HG03457 (cell line): ENCODE results near the gene GPC4.
"Not testable (repeated sequence)": the region's sequence is repeated elsewhere in the genome, so short reads cannot be mapped to it uniquely, and the experiment has no call there.

ENCODE experiments used
- ATAC-seq: cut with Tn5 transposase; IDR thresholded peaks from one replicate; pipeline ENCODE4 v1.9.1; 2021; ENCODE audit warnings: moderate number of reproducible peaks; ENCODE audit not compliant: unreplicated experiment

Gene GPC4

DNA sequence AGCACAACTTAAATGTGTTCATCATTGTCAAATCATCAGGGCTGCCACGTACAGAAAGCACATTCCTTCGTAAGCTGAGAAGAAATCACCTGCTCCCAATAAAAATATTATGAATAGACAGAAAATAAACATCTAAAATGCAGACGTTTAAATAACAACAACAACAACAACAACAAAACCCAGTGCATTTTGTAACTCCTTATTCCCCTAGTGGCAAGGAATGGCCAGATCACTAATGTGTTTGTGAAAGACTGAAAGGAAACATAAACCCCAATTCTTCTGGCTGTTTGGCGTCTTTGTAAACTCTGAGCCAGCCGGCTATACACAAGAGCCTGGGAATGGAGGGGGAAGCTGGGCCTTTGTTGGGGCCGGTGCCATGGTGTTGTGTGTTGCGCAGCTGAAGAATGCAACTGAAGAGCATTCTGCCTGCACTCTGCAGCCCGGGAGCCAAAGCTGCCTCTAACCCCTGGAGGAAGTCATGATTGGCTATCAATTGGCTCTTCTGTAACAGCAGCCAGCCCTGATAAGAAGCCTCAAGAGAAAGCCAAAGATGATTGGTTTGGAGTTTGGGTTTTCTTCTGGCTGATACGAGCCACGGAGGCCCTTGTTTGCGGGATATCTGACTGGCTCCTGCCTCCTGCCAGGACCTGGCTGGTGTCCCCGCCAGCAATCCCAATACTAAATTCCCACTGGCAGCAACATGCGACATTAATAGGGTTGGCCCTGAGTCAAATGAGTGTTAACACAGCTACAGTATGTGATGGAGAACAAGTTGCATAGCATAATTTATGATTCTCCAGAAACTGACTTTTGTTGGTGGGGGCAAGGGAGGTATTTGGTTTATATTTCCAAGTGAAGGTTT lies 107.4 kb downstream of the GPC4 start:
- no peak for ATAC-seq

- no peak for ATAC-seq
Measured at GRCh38 chrX:133307094-133307493, 108.2 kb downstream of the GPC4 start.

- no peak for ATAC-seq
Measured at GRCh38 chrX:133306316-133306715, 109.0 kb downstream of the GPC4 start.

DNA sequence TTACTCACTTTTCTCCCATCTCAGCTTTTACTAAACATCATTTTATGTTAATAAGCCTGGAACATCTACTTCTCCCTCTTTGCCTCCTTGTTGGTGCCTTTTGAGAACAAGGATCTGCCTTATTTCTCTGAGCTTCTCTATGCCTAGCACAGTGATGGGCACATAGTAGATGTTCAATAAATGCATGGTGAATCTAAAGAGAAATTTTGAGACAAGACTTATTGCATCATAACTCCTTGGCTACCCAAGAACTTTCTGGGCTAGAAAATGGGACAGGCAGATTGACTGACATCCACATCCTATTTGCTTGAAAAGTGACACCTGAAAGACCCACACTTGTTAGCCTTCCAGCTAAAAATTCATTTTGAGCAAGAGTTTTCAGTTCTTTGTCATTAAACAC lies 109.9 kb downstream of the GPC4 start:
- no peak for ATAC-seq

DNA sequence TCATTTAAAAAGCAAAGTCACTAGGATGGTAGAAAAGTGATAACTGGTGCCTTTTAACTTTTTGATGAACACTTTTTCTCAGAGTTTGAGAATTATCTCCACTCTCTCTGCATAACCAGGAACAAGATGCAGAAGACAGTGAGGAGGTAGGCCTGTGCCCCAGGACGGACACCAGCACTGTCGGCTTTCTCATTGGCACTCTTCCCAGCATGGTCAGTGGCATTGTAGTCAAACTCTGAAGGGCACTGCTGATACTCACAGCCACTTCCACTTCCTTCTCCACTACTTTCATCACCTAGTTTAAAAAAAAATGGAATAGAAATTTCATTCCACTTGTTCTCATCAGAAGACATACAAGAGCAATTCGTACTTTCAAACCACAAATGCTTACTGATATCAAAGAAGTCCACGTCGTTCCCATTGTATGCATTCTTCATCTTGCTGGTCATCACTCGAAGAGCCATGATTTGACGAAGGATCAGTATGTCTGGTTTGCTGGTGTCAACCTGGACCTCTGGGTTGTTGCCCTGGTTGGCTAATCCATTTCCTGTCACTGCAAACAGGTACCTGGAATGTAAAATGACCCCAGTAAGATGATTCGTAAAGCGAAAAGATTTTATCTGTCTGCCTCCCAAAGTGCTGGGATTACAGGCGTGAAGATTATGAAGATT lies 112.4 kb downstream of the GPC4 start:
- ATAC-seq = no peak

GRCh38 chrX:133300591-133300990 lies 114.7 kb downstream of the GPC4 start:
- no peak for ATAC-seq

- no peak for ATAC-seq
Measured at GRCh38 chrX:133297284-133297683, 118.0 kb downstream of the GPC4 start.

DNA sequence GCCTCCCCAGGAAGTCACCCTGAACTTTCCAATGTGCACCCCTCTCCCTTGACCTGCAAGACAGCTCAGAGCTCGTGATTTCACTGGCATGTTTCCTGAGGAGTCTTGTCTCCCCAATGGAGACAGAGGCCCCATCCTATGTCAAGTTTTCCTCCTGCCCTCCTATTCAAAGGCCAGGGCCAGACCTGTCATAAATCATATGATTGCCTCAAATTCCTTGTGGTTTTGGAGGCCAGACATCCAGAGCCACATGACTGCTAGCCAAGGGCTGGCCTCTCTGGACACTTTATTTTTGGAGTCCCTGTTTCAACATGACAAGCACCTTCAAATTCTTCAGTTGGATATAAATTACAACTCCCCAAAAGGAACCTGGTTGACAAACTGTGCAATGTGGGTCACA lies 121.2 kb downstream of the GPC4 start:
- no peak for ATAC-seq

DNA sequence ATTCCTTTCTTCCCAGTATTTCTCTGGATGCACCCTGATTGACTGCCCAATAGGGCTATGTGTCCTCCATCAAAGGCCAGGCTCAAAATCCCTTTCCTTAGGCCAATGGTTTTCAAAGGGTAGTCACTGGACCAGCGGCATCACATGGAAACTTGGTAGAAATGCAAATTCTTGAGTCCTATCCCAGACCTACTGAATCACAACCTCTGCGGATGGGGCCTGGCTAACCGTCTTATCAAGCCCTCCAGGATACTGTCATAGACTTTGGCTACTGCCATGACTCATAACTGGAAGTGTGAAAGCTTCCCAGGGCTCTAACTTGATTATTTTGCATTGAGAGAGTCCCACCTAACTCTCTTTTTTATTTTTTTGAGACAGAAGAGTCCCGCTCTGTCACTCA lies 125.2 kb downstream of the GPC4 start:
- no peak for ATAC-seq

DNA sequence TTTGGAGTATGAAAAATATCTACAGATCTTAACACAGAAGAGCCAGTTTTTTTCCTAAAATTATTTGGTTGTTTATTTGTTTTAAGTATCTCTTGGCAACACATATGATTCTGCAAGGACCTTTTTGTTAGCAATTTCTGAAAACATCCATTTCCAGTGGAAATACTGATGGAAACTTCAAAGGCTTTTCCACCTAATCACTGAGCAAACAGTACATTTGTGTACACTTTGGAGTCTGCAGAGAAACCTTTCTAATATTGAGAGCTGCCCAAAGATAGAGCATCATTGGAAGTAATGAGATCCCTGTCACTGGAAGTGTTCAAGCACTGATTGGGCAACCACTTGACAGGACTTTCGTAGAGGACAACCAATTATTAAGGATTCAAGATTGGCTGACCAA lies 127.4 kb downstream of the GPC4 start:
- no peak for ATAC-seq

GRCh38 chrX:133285341-133285740 lies 129.9 kb downstream of the GPC4 start:
- no peak for ATAC-seq

- not testable (repeated sequence) for ATAC-seq
Measured at GRCh38 chrX:133279112-133279730, 136.1 kb downstream of the GPC4 start.

- no peak for ATAC-seq
Measured at GRCh38 chrX:133273180-133273579, 142.1 kb downstream of the GPC4 start.

DNA sequence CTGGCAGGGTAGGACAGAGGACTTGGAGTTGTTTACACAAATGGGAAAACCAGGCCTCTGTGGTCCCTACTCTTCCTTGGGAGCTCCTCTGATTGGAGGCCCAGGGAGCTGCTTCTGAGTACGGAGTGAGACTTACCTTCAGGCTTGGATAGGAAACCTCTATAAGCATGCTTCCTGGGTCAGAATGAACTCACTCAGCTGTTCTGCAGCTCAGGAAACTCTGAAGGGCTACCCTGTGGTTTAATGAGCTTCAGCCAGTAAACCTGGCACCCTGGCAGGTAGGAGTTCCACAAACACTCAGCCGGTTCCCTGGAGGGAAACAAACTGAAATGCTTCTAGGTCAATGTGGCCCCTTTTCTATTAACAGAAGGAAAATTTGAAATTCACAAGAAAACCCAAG lies 146.1 kb downstream of the GPC4 start:
- ATAC-seq = no peak

GRCh38 chrX:133267621-133268020 lies 147.7 kb downstream of the GPC4 start:
- no peak for ATAC-seq

DNA sequence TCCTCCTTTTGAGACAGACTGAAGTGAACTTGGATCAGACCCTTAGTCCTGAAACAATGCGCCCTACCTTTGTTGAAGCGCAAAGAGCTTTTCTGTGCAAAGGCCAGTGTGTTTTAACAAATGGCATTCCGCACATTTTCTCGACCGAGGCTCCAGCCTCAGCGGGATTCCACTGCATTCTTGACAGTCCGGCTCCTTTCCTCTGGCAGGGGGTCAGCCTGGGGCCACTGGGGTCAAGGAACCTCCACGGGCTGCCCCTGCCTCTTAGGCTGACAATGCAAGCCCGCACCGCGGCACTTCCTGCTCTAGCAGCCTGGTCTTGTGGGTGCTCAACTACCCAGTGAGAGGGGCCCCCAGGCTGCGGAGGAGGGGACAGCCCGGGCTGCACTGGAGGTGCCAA lies 150.0 kb downstream of the GPC4 start:
- no peak for ATAC-seq

DNA sequence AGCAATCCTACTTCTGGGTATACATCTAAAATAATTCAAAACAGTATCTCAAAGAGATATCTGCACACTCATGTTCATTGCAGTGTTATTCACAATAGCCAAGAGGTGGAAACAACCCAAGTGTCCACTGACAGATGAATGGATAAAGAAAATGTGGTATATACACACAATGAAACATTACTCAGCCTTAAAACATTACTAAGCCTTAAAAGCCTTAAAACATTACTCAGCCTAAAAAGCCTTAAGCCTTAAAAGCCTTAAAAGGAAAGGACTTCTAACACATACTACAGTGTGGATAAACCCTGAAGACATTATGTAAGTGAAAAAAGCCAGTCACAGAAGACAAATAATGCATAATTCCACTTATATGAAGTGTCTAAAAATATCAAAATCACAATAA lies 156.8 kb downstream of the GPC4 start:
- ATAC-seq = no peak

GRCh38 chrX:133254666-133255065 lies 160.6 kb downstream of the GPC4 start:
- no peak for ATAC-seq

- ATAC-seq = no peak
Measured at GRCh38 chrX:133251204-133251603, 164.1 kb downstream of the GPC4 start.

DNA sequence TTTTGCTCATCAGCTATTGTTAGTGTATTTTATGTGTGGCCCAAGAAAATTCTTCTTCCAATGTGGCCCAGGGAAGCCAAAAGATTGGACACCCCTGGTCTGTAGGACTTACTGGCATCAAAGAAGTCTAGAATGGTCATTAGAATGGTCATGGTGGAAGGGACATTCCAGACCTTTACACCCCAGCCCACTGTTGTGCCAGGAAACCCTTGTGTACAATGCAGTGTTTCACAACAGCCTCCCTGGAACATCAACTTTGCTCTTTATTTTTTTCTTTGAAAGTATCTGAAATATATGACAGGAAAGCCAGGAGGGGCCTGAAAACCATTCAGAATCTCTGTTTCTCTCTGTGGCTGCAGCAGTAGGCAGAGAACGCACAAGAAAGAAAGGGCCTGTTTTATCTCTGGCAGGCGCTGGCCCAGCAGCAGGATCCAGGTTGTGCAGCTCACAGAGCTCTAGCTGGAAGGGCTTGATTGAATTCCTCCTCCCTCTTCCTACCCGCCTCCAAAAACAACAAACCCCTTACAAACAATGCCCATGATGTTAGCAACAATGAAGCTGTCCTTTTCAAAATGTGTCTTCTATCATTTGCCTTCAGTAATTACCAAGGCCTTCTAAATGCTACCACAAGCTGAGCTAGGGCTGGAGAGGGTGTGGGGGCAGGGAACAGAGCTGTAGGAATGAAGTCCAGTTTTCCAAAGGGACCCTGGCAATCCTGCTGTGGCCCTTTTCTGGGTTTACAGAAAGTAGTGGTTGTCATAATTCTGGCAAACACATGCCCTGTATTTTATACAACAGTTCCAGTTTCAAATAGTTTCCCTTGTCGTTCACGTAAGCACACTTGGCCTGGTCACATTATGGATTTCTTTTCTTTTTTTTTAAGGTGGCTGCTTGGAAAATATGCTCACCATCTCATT lies 164.8 kb downstream of the GPC4 start:
- ATAC-seq = no peak
